Measurements from ENCODE around the gene BRD2.

DNA sequence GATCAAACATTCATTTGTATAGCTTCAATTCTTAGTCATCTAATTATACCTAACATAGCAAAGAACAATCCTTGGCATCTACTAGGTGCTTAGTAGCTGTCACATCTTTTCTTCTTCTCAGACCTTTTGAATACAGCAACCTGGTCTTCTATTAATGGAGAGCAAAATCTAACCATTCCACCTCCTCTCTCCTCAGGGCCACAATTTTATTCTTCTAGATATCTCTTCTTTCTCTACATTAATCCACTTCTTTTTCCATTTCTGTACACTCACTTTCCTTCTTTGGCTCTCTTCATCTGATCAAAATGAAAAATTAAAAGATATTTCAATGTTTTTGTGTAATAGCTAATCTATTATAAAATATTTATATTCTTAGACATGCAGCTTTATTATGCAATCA lies 50.0 kb downstream of the BRD2 start:
- TF ChIP-seq, protein P1, sequence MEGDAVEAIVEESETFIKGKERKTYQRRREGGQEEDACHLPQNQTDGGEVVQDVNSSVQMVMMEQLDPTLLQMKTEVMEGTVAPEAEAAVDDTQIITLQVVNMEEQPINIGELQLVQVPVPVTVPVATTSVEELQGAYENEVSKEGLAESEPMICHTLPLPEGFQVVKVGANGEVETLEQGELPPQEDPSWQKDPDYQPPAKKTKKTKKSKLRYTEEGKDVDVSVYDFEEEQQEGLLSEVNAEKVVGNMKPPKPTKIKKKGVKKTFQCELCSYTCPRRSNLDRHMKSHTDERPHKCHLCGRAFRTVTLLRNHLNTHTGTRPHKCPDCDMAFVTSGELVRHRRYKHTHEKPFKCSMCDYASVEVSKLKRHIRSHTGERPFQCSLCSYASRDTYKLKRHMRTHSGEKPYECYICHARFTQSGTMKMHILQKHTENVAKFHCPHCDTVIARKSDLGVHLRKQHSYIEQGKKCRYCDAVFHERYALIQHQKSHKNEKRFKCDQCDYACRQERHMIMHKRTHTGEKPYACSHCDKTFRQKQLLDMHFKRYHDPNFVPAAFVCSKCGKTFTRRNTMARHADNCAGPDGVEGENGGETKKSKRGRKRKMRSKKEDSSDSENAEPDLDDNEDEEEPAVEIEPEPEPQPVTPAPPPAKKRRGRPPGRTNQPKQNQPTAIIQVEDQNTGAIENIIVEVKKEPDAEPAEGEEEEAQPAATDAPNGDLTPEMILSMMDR (IDR thresholded peaks at IDR 0.05; ENCODE audit: insufficient read depth, low read length), result no peak
- TF ChIP-seq POLR2AphosphoS5 (IDR thresholded peaks at IDR 0.05; ENCODE audit: low read depth) (no peak), GABPA (IDR thresholded peaks at IDR 0.05; ENCODE audit: low read depth) (no peak)

Measured in HL-60 (cell line).